Stomach smooth muscle (tissue), 2 donors: ENCODE results near the gene PBX4.
"Not testable (repeated sequence)": the region's sequence is repeated elsewhere in the genome, so short reads cannot be mapped to it uniquely, and the experiment has no call there.

Source experiments
- H3K27ac ChIP-seq: one replicate; pipeline ENCODE4 v1.7.0; 2013; ENCODE audit warnings: mild to moderate bottlenecking, low read length, inconsistent platforms
- H3K27me3 ChIP-seq, 2 donors: one replicate each; pipeline ENCODE4 v1.7.0; 2013; ENCODE audit warnings: low read length in 2 of 2; ENCODE audit not compliant: insufficient read depth in 2 of 2, control insufficient read depth in 1 of 2
- H3K36me3 ChIP-seq, 2 donors: one replicate each; pipeline ENCODE4 v1.7.0; 2013; ENCODE audit warnings: low read length in 2 of 2; ENCODE audit not compliant: control insufficient read depth in 2 of 2, insufficient read depth in 2 of 2
- H3K4me1 ChIP-seq: one replicate; pipeline ENCODE4 v1.7.0; 2013; ENCODE audit warnings: low read length; ENCODE audit not compliant: control insufficient read depth, insufficient read depth
- H3K4me3 ChIP-seq, 2 donors: one replicate each; pipeline ENCODE4 v1.7.0; 2013; ENCODE audit warnings: low read length in 2 of 2
- H3K9ac ChIP-seq, 2 donors: one replicate each; pipeline ENCODE4 v1.7.0; 2013; ENCODE audit warnings: low read length in 2 of 2, mild to moderate bottlenecking in 1 of 2
- H3K9me3 ChIP-seq, 2 donors: one replicate each; pipeline ENCODE4 v1.7.0; 2013; ENCODE audit warnings: low read length in 2 of 2; ENCODE audit not compliant: control insufficient read depth in 2 of 2
- donor health status: healthy.
- donor health status: Pancreatic carcinoma.

Gene PBX4

DNA sequence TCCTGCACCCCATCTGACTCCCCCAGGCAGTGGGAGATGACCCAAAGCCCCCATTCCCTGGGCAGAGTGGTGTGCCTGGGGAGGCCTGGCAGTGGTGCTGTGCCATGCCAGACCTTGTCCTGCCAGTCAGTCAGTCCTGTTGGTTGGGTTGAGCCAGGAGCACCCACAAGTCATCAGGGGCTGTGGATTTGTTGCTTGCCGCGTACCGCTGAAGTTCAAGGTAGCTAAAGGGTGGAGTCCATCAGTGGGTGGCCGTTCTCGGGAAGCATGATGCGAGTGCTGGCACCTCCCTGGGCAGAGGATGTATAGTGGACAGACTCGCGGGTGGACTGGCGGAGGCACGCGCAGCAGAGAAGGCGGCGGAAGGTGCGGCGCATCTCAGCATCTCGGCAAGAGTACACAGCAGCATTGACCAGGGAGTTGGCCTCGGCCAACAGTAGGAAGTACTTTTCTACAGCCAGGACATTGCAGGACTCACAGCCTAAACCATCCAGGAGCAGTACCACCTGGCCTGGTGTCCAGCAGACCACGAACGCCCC lies 5.6 kb upstream of the PBX4 start:
- Histone ChIP-seq H3K9me3 (no peaks in the 10 kb centered on the region), H3K9ac (no peak overlapping the region), H3K27me3 (peaks cover 11 to 24% of the 10 kb centered on the region in 2 donors), H3K27ac (no peak overlapping the region), H3K36me3 (no peaks in the 10 kb centered on the region), H3K4me3 (no peak overlapping the region), H3K4me1 (peaks cover 7% of the 10 kb centered on the region)

DNA sequence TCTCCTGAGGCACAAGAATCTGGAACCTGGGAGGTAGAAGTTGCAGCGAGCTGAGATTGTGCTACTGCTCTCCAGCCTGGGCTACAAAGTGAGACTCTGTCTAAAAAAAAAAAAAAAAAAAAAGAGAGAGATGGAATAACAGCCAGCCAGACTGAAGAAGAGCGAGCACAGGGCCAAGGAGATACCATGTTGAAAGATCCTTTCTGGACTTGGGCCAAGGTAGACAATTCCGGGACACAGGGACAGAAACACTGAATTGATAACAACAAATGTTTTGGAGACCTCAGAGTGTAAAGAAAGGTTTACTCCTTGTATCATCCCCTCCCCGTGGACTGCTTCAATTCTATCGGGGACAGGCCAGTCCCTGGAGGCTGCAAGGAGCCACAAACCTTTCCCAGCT lies 4.9 kb upstream of the PBX4 start:
- H3K36me3 ChIP-seq = no peaks in the 10 kb centered on the region
- H3K4me3 ChIP-seq = no peak overlapping the region
- H3K4me1 ChIP-seq = peaks cover 6% of the 10 kb centered on the region
- no peak overlapping the region for H3K27ac ChIP-seq
- no peak overlapping the region for H3K9ac ChIP-seq
- H3K9me3 ChIP-seq = no peaks in the 10 kb centered on the region
- peaks cover 10 to 24% of the 10 kb centered on the region in 2 donors for H3K27me3 ChIP-seq

DNA sequence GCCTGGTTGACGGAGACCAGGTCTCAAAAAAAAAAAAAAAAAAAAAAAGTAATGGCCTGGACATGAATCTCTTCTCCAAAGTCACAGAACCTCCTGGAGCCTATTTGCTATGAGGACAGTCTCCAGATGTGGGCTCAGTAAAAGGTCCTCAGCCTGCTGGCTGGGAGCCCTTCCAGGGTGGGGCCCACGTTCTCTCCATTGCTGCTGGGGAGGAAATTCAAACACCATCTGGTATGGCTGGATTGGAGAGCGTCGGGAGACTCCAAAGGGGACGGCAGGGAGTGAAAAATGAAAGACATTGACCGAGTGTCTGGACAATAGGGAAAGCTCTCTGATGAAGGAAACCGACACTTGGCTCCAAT lies 1.3 kb upstream of the PBX4 start:
- H3K4me1 ChIP-seq = peaks cover 4% of the 10 kb centered on the region
- H3K36me3 ChIP-seq = no peaks in the 10 kb centered on the region
- no peak overlapping the region for H3K27ac ChIP-seq
- no peak overlapping the region for H3K4me3 ChIP-seq
- no peak overlapping the region for H3K9ac ChIP-seq
- H3K27me3 ChIP-seq = peaks cover 18 to 24% of the 10 kb centered on the region in 2 donors
- no peaks in the 10 kb centered on the region for H3K9me3 ChIP-seq

DNA sequence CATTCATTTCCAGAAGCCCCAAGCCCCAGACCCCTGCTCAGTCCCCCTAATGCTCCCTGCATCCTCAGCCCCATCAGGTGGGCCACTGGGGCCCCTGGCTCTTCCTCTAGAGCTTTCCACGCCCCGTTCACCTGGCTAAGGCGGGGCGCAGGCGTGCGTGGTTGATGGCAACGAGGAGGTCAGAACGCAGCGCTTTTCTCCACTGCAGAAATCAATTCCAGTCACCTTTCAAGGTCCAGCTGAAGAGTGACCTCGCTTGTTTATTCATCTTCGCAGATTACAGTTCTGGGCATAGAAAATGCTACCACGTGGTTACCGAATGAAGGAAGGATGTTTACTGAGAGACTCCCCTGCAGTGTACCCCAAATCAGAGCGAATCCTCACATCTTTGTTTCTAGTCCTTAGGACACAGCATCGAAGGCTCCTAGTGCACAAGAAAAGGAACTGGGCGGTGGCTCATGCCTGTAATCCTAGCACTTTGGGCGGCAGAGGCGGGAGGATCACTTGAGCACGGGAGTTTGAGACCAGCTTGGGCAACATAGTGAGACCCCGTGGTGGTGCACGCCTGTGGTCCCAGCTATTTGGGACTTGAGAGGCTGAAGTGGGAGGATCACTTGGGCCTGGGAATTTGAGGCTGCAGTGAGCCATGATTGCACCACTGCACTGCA lies 828 bp upstream of the PBX4 start:
- Histone ChIP-seq H3K9ac (no peak overlapping the region), H3K9me3 (no peaks in the 10 kb centered on the region), H3K27ac (no peak overlapping the region), H3K27me3 (peaks cover 18 to 24% of the 10 kb centered on the region in 2 donors), H3K4me3 (no peak overlapping the region), H3K36me3 (no peaks in the 10 kb centered on the region), H3K4me1 (peaks cover 4% of the 10 kb centered on the region)

DNA sequence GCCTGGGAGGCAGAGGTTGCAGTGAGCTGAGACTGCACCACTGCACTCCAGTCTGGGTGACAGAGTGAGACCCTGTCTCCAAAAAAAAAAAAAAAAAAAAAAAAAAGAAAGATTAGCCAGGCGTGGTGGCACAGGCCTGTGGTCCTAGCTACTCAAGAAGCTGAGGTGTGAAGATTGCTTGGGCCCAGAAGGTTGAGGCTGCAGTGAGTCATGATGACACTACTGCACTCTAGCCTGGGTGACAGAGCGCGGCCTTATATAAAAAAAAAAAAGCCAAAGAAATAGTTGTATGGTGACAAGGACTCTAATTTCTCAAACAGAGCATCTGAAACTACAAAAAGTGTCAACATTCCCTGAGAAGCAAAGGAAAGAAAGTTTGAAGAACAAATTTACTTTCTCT lies 3.4 kb downstream of the PBX4 start:
- no peak overlapping the region for H3K27ac ChIP-seq
- H3K4me1 ChIP-seq = peaks cover 4% of the 10 kb centered on the region
- H3K9me3 ChIP-seq = no peaks in the 10 kb centered on the region
- H3K27me3 ChIP-seq = peaks cover 20 to 24% of the 10 kb centered on the region in 2 donors
- H3K9ac ChIP-seq = no peak overlapping the region
- no peaks in the 10 kb centered on the region for H3K36me3 ChIP-seq
- H3K4me3 ChIP-seq = no peak overlapping the region

DNA sequence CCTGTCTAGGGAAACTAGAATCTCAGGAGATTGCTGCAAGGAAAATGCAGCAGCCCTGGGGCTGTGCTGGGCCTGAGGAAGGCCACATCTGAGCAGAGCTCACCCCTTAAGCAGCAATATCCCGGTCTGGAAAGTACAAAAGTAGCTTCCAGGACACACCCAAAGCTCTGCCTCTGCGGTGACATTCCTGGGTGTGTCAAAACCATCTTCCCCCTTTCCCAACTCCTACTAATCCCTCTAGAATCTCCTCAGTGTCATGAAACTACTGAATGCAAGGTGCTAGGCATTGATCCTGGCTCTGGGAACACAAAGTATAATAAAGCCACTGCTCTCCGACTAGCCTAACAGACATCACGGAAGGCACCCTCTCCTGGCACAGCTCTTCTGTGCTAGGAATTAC lies 5.0 kb downstream of the PBX4 start:
- Histone ChIP-seq H3K9ac (no peak overlapping the region), H3K27me3 (peaks cover 17 to 20% of the 10 kb centered on the region in 2 donors), H3K4me3 (no peak overlapping the region), H3K4me1 (peaks cover 2% of the 10 kb centered on the region), H3K36me3 (no peaks in the 10 kb centered on the region), H3K9me3 (no peaks in the 10 kb centered on the region), H3K27ac (no peak overlapping the region)

DNA sequence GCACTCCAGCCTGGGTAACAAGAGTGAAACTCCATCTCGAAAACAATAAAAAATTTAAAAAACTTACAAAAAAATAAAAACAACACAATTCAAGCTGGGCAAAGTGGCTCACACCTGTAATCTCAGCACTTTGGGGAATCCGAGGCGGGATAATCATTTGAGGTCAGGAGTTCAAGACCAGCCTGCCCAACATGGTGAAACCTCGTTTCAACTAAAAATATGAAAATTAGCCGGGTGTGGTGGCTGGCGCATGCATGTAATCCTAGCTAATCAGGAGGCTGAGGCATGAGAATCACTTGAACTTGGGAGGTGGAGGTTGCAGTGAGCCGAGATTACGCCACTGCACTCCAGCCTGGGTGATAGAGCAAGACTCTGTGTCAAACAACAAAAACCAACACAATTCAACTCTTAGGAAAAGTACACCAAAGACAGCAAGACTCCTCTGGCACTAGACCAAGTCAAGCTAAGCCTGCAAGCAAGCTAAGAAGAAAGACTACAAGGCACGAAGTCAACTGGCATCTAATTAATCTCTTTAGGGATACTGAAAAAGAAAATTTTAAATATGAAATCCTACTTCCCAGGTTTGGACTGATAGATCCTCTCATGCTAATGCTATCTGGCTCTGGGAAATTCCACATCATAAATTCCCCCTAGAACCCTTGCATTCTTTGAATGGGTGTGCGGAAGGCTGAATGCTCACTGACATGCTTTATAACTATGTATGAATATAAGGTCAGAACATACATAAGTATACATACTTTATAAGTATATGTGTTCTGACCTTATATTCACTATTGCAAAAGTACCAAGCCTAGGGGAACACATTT lies 7.9 kb downstream of the PBX4 start:
- peaks cover 0 to 11% of the 10 kb centered on the region in 2 donors for H3K27me3 ChIP-seq
- no peaks in the 10 kb centered on the region for H3K36me3 ChIP-seq
- no peak overlapping the region for H3K9ac ChIP-seq
- no peak overlapping the region for H3K27ac ChIP-seq
- no peak overlapping the region for H3K4me3 ChIP-seq
- no peaks in the 10 kb centered on the region for H3K9me3 ChIP-seq
- no peaks in the 10 kb centered on the region for H3K4me1 ChIP-seq

DNA sequence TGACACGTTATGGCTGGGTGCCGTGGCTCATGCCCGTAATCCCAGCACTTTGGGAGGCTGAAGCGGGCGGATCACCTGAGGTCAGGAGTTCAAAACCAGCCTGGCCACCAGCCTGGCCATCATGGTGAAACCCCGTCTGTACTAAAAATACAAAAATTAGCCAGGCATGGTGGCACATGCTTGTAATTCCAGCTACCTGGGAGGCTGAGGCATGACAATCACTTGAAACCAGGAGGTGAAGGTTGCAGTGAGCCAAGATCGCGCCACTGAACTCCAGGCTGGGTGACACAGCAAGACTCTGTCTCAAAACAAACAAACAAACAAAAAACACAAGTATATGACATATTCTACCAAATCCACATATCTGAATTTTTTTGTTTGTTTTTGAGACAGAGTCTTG lies 11.8 kb downstream of the PBX4 start:
- H3K27me3 ChIP-seq, H3K36me3 ChIP-seq, H3K4me1 ChIP-seq, H3K9me3 ChIP-seq, H3K27ac ChIP-seq, H3K9ac ChIP-seq, H3K4me3 ChIP-seq: not testable (repeated sequence)

DNA sequence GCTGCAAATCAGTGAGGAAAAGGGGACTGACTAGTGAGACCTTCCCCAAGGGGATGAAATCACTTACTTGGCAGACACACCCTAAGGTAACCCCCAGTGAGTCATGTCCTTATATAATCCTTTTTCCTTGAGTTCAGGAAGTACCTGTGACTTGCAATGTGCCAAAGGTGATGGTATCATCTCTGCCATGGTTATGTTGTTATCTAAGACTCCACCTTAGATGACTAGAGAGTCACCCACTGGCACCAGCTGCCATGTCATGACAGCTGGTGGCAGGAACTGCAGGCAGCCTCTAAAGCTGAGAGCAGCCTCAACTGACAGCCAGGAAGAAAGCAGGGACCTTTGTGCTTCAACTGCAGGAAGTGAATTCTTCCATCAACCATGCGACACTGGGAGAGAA lies 12.5 kb downstream of the PBX4 start:
- H3K27me3 ChIP-seq = peaks cover 0 to 8% of the 10 kb centered on the region in 2 donors
- no peaks in the 10 kb centered on the region for H3K4me1 ChIP-seq
- no peak overlapping the region for H3K9ac ChIP-seq
- H3K9me3 ChIP-seq = no peaks in the 10 kb centered on the region
- H3K36me3 ChIP-seq = no peaks in the 10 kb centered on the region
- H3K27ac ChIP-seq = no peak overlapping the region
- H3K4me3 ChIP-seq = no peak overlapping the region

DNA sequence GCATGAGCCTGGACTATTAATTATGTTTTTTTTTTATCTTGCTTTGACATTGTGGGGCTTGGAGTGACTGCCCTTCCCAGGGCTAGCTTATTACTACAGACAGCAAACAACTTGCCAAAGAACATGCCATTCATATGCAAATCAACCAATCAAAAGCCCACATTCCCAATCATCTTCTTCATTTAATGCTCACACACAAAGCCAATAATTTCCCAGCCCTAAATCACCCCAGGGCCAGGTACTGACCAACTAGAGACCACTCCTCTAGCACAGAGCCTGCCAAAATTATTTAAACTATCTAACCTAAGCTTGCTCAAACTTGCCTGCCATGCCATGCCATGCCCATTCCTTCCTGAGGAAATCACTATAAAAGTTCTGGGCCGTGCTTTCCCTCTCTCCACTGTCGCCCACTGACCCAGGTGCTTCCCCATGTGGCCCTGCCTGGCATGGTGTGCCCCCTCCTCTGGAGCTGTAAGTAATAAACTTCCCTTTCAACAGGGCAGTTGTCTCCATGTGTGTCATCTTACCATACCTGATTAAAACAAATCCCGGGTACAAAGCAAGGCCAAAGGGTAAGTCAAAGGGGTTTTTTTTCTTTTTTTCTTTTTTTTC lies 15.7 kb downstream of the PBX4 start:
- Histone ChIP-seq H3K9ac (no peak overlapping the region), H3K9me3 (no peaks in the 10 kb centered on the region), H3K4me1 (no peaks in the 10 kb centered on the region), H3K36me3 (no peaks in the 10 kb centered on the region), H3K4me3 (no peak overlapping the region), H3K27me3 (peaks cover 0 to 4% of the 10 kb centered on the region in 2 donors), H3K27ac (no peak overlapping the region)
